Measurements from ENCODE around the gene POU4F1.

POU4F1 gene

GRCh38 chr13:78598116-78598781 lies 5.1 kb downstream of the POU4F1 start:
- H3K4me3 ChIP-seq (ENCODE audit: extremely low read depth, insufficient read depth, low read length, poor library complexity, severe bottlenecking), result no peak overlapping the region
- peaks cover 7% of the 10 kb centered on the region for H3K4me1 ChIP-seq (ENCODE audit: control insufficient read depth, insufficient read depth, low read length, poor library complexity, severe bottlenecking)
- H3K36me3 ChIP-seq (ENCODE audit: control insufficient read depth, insufficient read depth, low read length), result no peaks in the 10 kb centered on the region
- WGBS, 2 experiments (ENCODE audit: insufficient coverage in 2 of 2), result no CpG with 5 or more reads among the region's 3 CpGs
- no peaks in the 10 kb centered on the region for H3K9me3 ChIP-seq (ENCODE audit: control insufficient read depth, low read length)
- H3K27ac ChIP-seq (ENCODE audit: low read depth, low read length, severe bottlenecking), result no peak overlapping the region

GRCh38 chr13:78597602-78597932 lies 5.8 kb downstream of the POU4F1 start:
- no peaks in the 10 kb centered on the region for H3K36me3 ChIP-seq (ENCODE audit: control insufficient read depth, insufficient read depth, low read length)
- 0 to 7% methylated on average over 6 to 7 of the region's 7 CpGs for WGBS, 2 experiments (ENCODE audit: insufficient coverage in 2 of 2)

GRCh38 chr13:78596736-78597601 lies 6.4 kb downstream of the POU4F1 start:
- Histone ChIP-seq H3K4me1 (ENCODE audit: control insufficient read depth, insufficient read depth, low read length, poor library complexity, severe bottlenecking) (peaks cover 7% of the 10 kb centered on the region), H3K9me3 (ENCODE audit: control insufficient read depth, low read length) (no peaks in the 10 kb centered on the region), H3K4me3 (ENCODE audit: extremely low read depth, insufficient read depth, low read length, poor library complexity, severe bottlenecking) (peak overlapping the region; percentile 29), H3K36me3 (ENCODE audit: control insufficient read depth, insufficient read depth, low read length) (no peaks in the 10 kb centered on the region), H3K27ac (ENCODE audit: low read depth, low read length, severe bottlenecking) (no peak overlapping the region)
- 1 to 2% methylated on average over 24 to 42 of the region's 50 CpGs for WGBS, 2 experiments (ENCODE audit: insufficient coverage in 2 of 2)

More at GRCh38 chr13:78597602-78597932, 5.8 kb downstream of the POU4F1 start:
- no peak overlapping the region for H3K4me3 ChIP-seq (ENCODE audit: extremely low read depth, insufficient read depth, low read length, poor library complexity, severe bottlenecking)
- H3K9me3 ChIP-seq (ENCODE audit: control insufficient read depth, low read length), result no peaks in the 10 kb centered on the region
- H3K27ac ChIP-seq (ENCODE audit: low read depth, low read length, severe bottlenecking), result no peak overlapping the region
- H3K4me1 ChIP-seq (ENCODE audit: control insufficient read depth, insufficient read depth, low read length, poor library complexity, severe bottlenecking), result peaks cover 7% of the 10 kb centered on the region

DNA sequence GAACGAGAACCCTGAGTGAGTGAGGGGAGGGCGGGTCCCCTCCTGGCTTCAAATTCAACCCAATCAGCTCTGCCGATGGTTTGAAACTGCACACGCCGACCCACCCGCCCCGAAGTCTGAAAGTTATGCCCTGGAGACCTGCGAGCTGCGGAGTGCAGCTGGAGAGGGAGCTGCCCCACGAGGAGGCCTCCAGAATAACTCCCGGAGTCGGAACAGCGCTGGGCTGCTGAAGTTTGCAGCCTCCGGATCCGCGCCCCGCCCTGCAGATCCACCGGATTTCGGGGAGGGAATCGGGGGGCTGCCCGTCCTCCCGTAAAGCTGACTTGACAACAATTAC lies 7.0 kb downstream of the POU4F1 start:
- Histone ChIP-seq H3K27ac (ENCODE audit: low read depth, low read length, severe bottlenecking) (no peak overlapping the region), H3K9me3 (ENCODE audit: control insufficient read depth, low read length) (no peaks in the 10 kb centered on the region), H3K4me3 (ENCODE audit: extremely low read depth, insufficient read depth, low read length, poor library complexity, severe bottlenecking) (peak overlapping the region; percentile 29), H3K4me1 (ENCODE audit: control insufficient read depth, insufficient read depth, low read length, poor library complexity, severe bottlenecking) (peaks cover 7% of the 10 kb centered on the region), H3K36me3 (ENCODE audit: control insufficient read depth, insufficient read depth, low read length) (no peaks in the 10 kb centered on the region)
- 0% methylated on average over 14 to 18 of the region's 22 CpGs for WGBS, 2 experiments (ENCODE audit: insufficient coverage in 2 of 2)

DNA sequence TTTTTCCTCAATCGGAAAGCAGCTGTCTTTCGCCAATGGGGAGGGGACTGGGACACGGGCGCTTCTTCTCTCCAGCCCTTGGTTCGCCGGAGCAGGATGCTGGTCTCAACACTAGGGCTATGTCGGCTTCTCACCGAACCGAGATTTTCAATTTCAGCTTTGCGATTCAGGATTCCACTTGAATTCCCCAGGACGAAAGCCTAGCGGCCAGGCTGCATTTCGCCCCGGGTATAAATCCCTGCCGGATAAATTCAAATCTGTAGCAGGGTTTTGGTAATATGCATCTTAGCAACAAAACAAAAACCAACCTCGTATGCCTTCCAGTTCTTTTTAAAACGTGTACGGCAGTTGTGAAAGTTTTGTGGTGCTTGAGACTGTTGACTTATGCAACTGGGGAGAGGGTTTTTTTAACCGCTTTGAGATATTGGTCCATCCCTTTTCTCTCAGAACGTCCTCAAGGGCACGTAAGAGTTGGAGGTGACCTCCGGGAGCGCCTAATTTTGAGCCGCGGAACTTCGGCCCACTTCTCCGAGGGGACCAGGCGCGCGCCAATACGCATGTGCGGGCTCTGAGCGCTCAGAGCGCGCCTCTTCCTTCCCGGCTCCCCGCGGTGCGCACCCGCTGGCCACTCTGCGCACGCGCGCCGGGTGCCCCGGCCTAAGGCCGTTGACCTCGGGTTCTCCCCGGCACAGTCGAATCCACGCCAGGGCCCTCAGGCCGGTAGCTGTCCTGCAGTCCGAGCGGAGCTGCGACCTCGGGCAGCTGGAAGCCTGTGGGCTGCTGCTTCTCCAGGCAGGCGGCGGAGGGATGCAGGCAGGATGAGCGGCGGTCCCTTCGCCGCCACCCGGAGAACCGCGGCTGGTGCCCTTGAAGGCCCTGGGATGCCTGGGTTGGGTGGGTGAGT lies 7.6 kb downstream of the POU4F1 start:
- peak overlapping the region; percentile 29 for H3K4me3 ChIP-seq (ENCODE audit: extremely low read depth, insufficient read depth, low read length, poor library complexity, severe bottlenecking)

DNA sequence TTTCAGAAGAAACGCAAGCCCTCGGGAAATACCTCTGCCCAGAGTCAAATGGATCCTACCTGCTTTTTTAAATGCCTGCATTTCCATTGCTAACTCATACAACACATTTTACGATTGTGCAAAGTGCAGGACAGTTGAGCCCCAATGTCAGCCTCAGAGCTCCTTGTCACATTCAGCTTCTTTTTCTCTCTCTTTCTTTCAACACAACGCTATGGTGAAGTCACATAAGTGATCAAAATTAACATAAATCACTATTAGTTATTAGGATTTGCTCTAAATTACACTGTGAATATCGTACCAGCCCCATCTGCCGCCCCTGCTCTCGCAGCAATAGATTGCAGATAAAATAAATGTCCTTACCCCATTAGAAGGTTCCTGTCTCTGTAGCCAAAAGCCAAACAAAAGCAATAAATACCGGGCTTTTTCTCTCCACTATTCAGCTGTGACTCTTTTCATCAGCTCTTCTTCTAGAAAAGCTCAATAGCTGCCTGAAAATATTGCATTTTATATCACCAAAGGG lies 8.8 kb downstream of the POU4F1 start:
- Histone ChIP-seq H3K9me3 (ENCODE audit: control insufficient read depth, low read length) (no peaks in the 10 kb centered on the region), H3K4me3 (ENCODE audit: extremely low read depth, insufficient read depth, low read length, poor library complexity, severe bottlenecking) (no peak overlapping the region), H3K27ac (ENCODE audit: low read depth, low read length, severe bottlenecking) (no peak overlapping the region), H3K4me1 (ENCODE audit: control insufficient read depth, insufficient read depth, low read length, poor library complexity, severe bottlenecking) (peaks cover 7% of the 10 kb centered on the region), H3K36me3 (ENCODE audit: control insufficient read depth, insufficient read depth, low read length) (no peaks in the 10 kb centered on the region)
- WGBS, 2 experiments (ENCODE audit: insufficient coverage in 2 of 2), result 0% methylated on average over 4 to 6 of the region's 8 CpGs

More for the DNA sequence above, 7.6 kb downstream of the POU4F1 start:
- 0% methylated on average over 30 to 32 of the region's 65 CpGs for WGBS, 2 experiments (ENCODE audit: insufficient coverage in 2 of 2)
- peaks cover 7% of the 10 kb centered on the region for H3K4me1 ChIP-seq (ENCODE audit: control insufficient read depth, insufficient read depth, low read length, poor library complexity, severe bottlenecking)
- no peaks in the 10 kb centered on the region for H3K36me3 ChIP-seq (ENCODE audit: control insufficient read depth, insufficient read depth, low read length)
- H3K9me3 ChIP-seq (ENCODE audit: control insufficient read depth, low read length), result no peaks in the 10 kb centered on the region
- H3K27ac ChIP-seq (ENCODE audit: low read depth, low read length, severe bottlenecking), result no peak overlapping the region

DNA sequence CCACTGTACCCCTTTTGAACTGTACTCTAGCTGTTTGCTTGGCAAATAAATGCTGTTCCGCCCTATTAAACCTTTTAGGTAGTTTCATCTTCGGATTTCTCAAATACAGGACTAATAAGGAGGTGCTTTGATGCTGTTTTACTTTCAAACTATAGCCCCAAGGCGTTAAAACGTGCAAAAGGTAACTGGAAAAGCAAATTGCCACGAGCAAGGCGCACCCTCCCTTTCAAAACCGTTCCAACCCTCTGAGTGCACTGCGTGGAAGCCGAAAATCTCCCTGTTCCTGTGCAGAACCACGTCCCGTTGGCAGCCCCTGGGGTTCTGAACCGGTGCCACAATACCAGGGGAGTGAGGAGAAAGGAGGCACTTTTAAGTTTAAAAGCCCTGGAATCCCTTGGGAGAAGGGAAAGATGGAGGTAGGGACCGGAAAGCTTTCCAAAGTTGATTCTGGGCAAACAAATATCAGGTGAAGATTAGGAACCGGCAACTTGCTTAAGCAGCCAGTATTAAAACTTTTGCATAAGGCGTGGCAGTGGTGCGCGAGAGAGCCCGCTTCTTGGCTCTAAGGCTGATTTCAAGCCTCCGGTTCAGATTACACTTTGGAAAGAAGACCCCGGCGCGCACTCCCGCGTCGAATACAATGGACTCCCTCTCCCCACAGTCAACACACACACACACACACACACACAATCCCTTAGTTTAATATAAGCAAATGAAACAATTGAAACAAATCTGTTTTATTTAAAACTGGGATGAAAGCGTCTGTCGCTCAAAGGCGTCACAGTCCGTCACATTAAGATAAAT lies 9.5 kb downstream of the POU4F1 start:
- Histone ChIP-seq H3K9me3 (ENCODE audit: control insufficient read depth, low read length) (no peaks in the 10 kb centered on the region), H3K4me1 (ENCODE audit: control insufficient read depth, insufficient read depth, low read length, poor library complexity, severe bottlenecking) (peaks cover 7% of the 10 kb centered on the region), H3K27ac (ENCODE audit: low read depth, low read length, severe bottlenecking) (no peak overlapping the region), H3K4me3 (ENCODE audit: extremely low read depth, insufficient read depth, low read length, poor library complexity, severe bottlenecking) (no peak overlapping the region), H3K36me3 (ENCODE audit: control insufficient read depth, insufficient read depth, low read length) (no peaks in the 10 kb centered on the region)
- WGBS, 2 experiments (ENCODE audit: insufficient coverage in 2 of 2), result 1% methylated on average over 20 of the region's 29 CpGs

DNA sequence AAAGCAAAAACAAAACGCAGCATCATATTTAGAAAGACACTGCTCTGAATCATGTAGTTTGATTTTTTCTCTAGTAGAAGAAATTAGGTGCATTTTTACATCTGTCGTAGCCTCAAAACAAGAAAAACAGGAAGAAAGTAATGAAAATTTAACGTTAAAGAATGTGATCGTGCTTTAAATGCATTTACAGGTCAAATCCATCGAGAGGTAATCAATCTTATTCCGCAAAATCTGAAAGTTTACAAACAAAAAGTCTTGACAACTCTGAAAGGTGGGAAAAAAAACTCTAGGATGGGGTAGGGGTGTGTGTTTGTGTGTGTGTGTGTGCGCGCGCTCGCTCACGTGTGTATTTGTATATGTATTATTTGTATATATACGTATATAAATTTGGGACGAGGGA lies 10.2 kb downstream of the POU4F1 start:
- no peaks in the 10 kb centered on the region for H3K36me3 ChIP-seq (ENCODE audit: control insufficient read depth, insufficient read depth, low read length)
- WGBS, 2 experiments (ENCODE audit: insufficient coverage in 2 of 2), result 0% methylated on average over 1 of the region's 13 CpGs; no CpG with 5 or more reads in 1 of the 2 experiments
- no peak overlapping the region for H3K27ac ChIP-seq (ENCODE audit: low read depth, low read length, severe bottlenecking)
- H3K9me3 ChIP-seq (ENCODE audit: control insufficient read depth, low read length), result no peaks in the 10 kb centered on the region
- peaks cover 7% of the 10 kb centered on the region for H3K4me1 ChIP-seq (ENCODE audit: control insufficient read depth, insufficient read depth, low read length, poor library complexity, severe bottlenecking)
- no peak overlapping the region for H3K4me3 ChIP-seq (ENCODE audit: extremely low read depth, insufficient read depth, low read length, poor library complexity, severe bottlenecking)

DNA sequence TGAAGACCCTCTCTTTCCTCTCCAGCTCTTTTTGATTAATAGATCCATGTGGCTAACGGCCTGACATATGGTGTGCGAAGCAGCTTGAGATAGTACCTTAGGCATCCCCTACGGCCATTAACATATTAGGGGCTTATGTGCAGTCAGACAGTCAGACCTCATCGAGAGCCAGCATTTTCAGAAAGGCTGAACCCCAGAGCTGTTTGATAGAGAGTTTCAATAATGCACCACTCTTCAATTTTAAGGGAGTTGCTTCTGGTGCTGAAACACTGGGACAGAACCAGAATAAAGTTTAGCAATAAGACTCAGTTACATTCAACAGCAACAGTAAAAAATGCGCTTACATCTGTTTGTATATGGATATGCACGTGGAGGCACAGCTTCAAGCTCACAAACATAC lies 10.8 kb downstream of the POU4F1 start:
- Histone ChIP-seq H3K4me1 (ENCODE audit: control insufficient read depth, insufficient read depth, low read length, poor library complexity, severe bottlenecking) (peaks cover 7% of the 10 kb centered on the region), H3K36me3 (ENCODE audit: control insufficient read depth, insufficient read depth, low read length) (no peaks in the 10 kb centered on the region), H3K9me3 (ENCODE audit: control insufficient read depth, low read length) (no peaks in the 10 kb centered on the region), H3K27ac (ENCODE audit: low read depth, low read length, severe bottlenecking) (no peak overlapping the region), H3K4me3 (ENCODE audit: extremely low read depth, insufficient read depth, low read length, poor library complexity, severe bottlenecking) (no peak overlapping the region)
- WGBS, 2 experiments (ENCODE audit: insufficient coverage in 2 of 2), result 0 to 17% methylated on average over 1 to 2 of the region's 6 CpGs

GRCh38 chr13:78589206-78589605 lies 14.1 kb downstream of the POU4F1 start:
- H3K27ac ChIP-seq (ENCODE audit: low read depth, low read length, severe bottlenecking), result no peak overlapping the region
- no peaks in the 10 kb centered on the region for H3K9me3 ChIP-seq (ENCODE audit: control insufficient read depth, low read length)
- H3K4me3 ChIP-seq (ENCODE audit: extremely low read depth, insufficient read depth, low read length, poor library complexity, severe bottlenecking), result no peak overlapping the region
- no peaks in the 10 kb centered on the region for H3K4me1 ChIP-seq (ENCODE audit: control insufficient read depth, insufficient read depth, low read length, poor library complexity, severe bottlenecking)
- WGBS, 2 experiments (ENCODE audit: insufficient coverage in 2 of 2), result 0% methylated on average over 4 of the region's 7 CpGs; no CpG with 5 or more reads in 1 of the 2 experiments
- H3K36me3 ChIP-seq (ENCODE audit: control insufficient read depth, insufficient read depth, low read length), result no peaks in the 10 kb centered on the region

Measured in mesodermal cell (in vitro differentiated cells).